ENCODE measurements around the gene HSD17B3.

GRCh38 chr9:96318921-96319565 is 17.1 kb upstream of the HSD17B3 start:
- TF ChIP-seq, protein P1, sequence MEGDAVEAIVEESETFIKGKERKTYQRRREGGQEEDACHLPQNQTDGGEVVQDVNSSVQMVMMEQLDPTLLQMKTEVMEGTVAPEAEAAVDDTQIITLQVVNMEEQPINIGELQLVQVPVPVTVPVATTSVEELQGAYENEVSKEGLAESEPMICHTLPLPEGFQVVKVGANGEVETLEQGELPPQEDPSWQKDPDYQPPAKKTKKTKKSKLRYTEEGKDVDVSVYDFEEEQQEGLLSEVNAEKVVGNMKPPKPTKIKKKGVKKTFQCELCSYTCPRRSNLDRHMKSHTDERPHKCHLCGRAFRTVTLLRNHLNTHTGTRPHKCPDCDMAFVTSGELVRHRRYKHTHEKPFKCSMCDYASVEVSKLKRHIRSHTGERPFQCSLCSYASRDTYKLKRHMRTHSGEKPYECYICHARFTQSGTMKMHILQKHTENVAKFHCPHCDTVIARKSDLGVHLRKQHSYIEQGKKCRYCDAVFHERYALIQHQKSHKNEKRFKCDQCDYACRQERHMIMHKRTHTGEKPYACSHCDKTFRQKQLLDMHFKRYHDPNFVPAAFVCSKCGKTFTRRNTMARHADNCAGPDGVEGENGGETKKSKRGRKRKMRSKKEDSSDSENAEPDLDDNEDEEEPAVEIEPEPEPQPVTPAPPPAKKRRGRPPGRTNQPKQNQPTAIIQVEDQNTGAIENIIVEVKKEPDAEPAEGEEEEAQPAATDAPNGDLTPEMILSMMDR (IDR thresholded peaks at IDR 0.05), result no peak
- TF ChIP-seq POLR2A (IDR thresholded peaks at IDR 0.05), result no peak
